HEK293 (cell line): ENCODE results near the gene AMZ1.

Source experiments
- CTCF ChIP-seq: fragments of 450-650 bp; formaldehyde crosslinking; IDR thresholded peaks from 2 replicates; pipeline ENCODE4 v1.5.1; 2016; ENCODE audit warnings: missing biosample characterization, missing genetic modification characterization
- KLF7 ChIP-seq: fragments of 450-650 bp; formaldehyde crosslinking; IDR thresholded peaks from 2 replicates; pipeline ENCODE4 v1.5.1; 2016; ENCODE audit warnings: missing biosample characterization, missing genetic modification characterization, borderline replicate concordance
- TCF7L2 ChIP-seq: IDR thresholded peaks from 2 replicates; pipeline ENCODE4 v1.6.1; 2011; ENCODE audit warnings: low read depth, mild to moderate bottlenecking, inconsistent platforms, low read length, moderate library complexity, borderline replicate concordance
- YY1 ChIP-seq: fragments of 450-650 bp; formaldehyde crosslinking; IDR thresholded peaks from 2 replicates; pipeline ENCODE4 v1.5.1; 2018; ENCODE audit warnings: missing biosample characterization, missing genetic modification characterization
- ZFP37 ChIP-seq: fragments of 450-650 bp; formaldehyde crosslinking; IDR thresholded peaks from 2 replicates; pipeline ENCODE4 v1.5.1; 2016; ENCODE audit warnings: missing biosample characterization, missing genetic modification characterization
- ZNF10 ChIP-seq: fragments of 450-650 bp; formaldehyde crosslinking; IDR thresholded peaks from 2 replicates; pipeline ENCODE4 v1.5.1; 2017; ENCODE audit warnings: missing biosample characterization, missing genetic modification characterization
- ZNF354C ChIP-seq: fragments of 450-650 bp; formaldehyde crosslinking; IDR thresholded peaks from 2 replicates; pipeline ENCODE4 v1.5.1; 2016; ENCODE audit warnings: missing biosample characterization, missing genetic modification characterization, low read depth, borderline replicate concordance
- ZNF549 ChIP-seq: fragments of 450-650 bp; IDR thresholded peaks from 2 replicates; pipeline ENCODE4 v1.5.1; 2018; ENCODE audit warnings: missing biosample characterization, missing genetic modification characterization, mild to moderate bottlenecking, inconsistent platforms, moderate library complexity
- ZNF561 ChIP-seq: fragments of 450-650 bp; IDR thresholded peaks from 2 replicates; pipeline ENCODE4 v1.5.1; 2018; ENCODE audit warnings: missing biosample characterization, missing genetic modification characterization, borderline replicate concordance
- ZSCAN18 ChIP-seq: fragments of 450-650 bp; formaldehyde crosslinking; IDR thresholded peaks from 2 replicates; pipeline ENCODE4 v1.5.1; 2016; ENCODE audit warnings: missing biosample characterization, missing genetic modification characterization
- TF ChIP-seq, protein P1 (sequence below): fragments of 450-650 bp; formaldehyde crosslinking; IDR thresholded peaks from 2 replicates; pipeline ENCODE4 v1.5.1; 2016; ENCODE audit warnings: missing biosample characterization, missing genetic modification characterization
- TF ChIP-seq, protein P2 (sequence below): fragments of 450-650 bp; formaldehyde crosslinking; IDR thresholded peaks from 2 replicates; pipeline ENCODE4 v1.5.1; 2017; ENCODE audit warnings: missing biosample characterization, missing genetic modification characterization
- TF ChIP-seq, protein P3 (sequence below): fragments of 450-650 bp; IDR thresholded peaks from 2 replicates; pipeline ENCODE4 v1.5.1; 2018; ENCODE audit warnings: missing biosample characterization, missing genetic modification characterization

DNA sequence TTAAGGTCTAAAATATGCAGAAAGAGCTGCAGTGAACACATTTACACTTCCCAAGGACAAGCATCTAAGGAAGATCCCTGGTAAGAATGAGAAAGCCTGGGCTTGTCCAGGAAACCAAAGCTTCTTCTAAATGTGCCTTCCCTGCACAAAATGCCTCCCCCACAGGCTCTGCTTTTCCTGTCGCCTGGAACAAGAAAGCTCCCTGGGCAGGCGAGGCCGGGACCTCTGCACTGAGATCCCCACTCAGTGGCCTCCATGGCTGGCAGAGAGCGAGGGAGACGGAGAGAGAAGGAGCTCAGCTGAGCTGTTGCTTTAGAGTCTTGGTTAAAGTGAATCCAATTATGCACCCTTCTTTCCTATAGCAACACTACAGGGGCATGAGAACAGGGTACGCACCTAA, 75.6 kb downstream of the AMZ1 start:
- TF ChIP-seq ZNF549 (tag by site-specific recombination) (no peak), ZNF10 (tag by site-specific recombination) (no peak), ZFP37 (tag by site-specific recombination) (no peak), ZSCAN18 (no peak), TCF7L2 (no peak), YY1 (tag by site-specific recombination) (no peak), ZNF354C (tag by site-specific recombination) (no peak), ZNF561 (tag by site-specific recombination) (no peak), KLF7 (tag by site-specific recombination) (no peak), CTCF (tag by site-specific recombination) (no peak)
- TF ChIP-seq, protein P1, sequence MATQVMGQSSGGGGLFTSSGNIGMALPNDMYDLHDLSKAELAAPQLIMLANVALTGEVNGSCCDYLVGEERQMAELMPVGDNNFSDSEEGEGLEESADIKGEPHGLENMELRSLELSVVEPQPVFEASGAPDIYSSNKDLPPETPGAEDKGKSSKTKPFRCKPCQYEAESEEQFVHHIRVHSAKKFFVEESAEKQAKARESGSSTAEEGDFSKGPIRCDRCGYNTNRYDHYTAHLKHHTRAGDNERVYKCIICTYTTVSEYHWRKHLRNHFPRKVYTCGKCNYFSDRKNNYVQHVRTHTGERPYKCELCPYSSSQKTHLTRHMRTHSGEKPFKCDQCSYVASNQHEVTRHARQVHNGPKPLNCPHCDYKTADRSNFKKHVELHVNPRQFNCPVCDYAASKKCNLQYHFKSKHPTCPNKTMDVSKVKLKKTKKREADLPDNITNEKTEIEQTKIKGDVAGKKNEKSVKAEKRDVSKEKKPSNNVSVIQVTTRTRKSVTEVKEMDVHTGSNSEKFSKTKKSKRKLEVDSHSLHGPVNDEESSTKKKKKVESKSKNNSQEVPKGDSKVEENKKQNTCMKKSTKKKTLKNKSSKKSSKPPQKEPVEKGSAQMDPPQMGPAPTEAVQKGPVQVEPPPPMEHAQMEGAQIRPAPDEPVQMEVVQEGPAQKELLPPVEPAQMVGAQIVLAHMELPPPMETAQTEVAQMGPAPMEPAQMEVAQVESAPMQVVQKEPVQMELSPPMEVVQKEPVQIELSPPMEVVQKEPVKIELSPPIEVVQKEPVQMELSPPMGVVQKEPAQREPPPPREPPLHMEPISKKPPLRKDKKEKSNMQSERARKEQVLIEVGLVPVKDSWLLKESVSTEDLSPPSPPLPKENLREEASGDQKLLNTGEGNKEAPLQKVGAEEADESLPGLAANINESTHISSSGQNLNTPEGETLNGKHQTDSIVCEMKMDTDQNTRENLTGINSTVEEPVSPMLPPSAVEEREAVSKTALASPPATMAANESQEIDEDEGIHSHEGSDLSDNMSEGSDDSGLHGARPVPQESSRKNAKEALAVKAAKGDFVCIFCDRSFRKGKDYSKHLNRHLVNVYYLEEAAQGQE (tag by site-specific recombination), result no peak
- TF ChIP-seq, protein P2, sequence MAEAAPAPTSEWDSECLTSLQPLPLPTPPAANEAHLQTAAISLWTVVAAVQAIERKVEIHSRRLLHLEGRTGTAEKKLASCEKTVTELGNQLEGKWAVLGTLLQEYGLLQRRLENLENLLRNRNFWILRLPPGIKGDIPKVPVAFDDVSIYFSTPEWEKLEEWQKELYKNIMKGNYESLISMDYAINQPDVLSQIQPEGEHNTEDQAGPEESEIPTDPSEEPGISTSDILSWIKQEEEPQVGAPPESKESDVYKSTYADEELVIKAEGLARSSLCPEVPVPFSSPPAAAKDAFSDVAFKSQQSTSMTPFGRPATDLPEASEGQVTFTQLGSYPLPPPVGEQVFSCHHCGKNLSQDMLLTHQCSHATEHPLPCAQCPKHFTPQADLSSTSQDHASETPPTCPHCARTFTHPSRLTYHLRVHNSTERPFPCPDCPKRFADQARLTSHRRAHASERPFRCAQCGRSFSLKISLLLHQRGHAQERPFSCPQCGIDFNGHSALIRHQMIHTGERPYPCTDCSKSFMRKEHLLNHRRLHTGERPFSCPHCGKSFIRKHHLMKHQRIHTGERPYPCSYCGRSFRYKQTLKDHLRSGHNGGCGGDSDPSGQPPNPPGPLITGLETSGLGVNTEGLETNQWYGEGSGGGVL (tag by site-specific recombination), result no peak
- TF ChIP-seq, protein P3, sequence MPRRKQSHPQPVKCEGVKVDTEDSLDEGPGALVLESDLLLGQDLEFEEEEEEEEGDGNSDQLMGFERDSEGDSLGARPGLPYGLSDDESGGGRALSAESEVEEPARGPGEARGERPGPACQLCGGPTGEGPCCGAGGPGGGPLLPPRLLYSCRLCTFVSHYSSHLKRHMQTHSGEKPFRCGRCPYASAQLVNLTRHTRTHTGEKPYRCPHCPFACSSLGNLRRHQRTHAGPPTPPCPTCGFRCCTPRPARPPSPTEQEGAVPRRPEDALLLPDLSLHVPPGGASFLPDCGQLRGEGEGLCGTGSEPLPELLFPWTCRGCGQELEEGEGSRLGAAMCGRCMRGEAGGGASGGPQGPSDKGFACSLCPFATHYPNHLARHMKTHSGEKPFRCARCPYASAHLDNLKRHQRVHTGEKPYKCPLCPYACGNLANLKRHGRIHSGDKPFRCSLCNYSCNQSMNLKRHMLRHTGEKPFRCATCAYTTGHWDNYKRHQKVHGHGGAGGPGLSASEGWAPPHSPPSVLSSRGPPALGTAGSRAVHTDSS (tag by site-specific recombination), result no peak
